GM10847 (cell line): Measurements from ENCODE around the gene MAP3K5.

Experiments
- POLR2A ChIP-seq: IDR thresholded peaks from 2 replicates; pipeline ENCODE4 v1.6.1; 2011; ENCODE audit not compliant: insufficient read length; ENCODE audit errors: extremely low read depth

MAP3K5 gene

DNA sequence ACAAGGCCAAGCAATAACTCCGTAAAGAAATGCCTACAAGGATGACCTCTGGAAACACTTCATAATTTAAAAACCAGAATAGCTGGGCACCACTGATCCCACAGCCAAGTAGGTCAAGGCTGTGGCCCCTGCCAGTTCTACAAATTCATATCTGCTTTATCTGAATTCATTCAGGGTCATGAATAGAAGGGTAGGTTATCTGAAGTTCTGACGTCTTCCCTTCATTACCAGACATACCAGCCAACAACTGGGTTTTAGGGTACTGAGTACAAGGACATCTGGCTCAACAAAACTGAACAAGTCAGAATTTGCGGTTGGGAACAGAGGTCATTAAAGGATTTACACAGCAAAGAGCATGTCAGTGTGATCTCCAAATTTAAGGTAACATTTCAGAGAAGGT lies 26.0 kb downstream of the MAP3K5 start:
- TF ChIP-seq POLR2A = no peak

DNA sequence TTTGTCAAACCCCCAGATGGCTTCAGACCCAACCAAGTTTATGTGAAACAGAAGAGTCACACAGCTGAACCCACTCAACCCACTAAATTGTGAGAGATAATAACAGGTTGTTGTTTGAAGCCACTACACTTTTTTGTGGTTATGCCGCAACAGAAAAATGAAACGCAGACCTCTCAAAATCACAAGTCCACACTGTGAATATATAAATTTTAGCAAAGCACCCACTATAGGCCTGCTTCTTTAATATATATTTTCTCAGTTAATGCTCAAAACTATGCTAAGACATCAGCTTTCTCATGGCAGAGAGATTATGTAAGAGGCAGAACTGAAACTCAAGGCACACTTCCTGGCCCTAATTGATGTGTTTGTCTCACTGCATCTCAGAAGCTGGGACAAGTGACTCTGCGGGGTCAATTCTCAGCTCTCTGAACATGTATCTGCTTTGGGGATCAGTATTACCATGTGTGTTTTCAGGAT lies 27.7 kb downstream of the MAP3K5 start:
- no peak for TF ChIP-seq POLR2A

DNA sequence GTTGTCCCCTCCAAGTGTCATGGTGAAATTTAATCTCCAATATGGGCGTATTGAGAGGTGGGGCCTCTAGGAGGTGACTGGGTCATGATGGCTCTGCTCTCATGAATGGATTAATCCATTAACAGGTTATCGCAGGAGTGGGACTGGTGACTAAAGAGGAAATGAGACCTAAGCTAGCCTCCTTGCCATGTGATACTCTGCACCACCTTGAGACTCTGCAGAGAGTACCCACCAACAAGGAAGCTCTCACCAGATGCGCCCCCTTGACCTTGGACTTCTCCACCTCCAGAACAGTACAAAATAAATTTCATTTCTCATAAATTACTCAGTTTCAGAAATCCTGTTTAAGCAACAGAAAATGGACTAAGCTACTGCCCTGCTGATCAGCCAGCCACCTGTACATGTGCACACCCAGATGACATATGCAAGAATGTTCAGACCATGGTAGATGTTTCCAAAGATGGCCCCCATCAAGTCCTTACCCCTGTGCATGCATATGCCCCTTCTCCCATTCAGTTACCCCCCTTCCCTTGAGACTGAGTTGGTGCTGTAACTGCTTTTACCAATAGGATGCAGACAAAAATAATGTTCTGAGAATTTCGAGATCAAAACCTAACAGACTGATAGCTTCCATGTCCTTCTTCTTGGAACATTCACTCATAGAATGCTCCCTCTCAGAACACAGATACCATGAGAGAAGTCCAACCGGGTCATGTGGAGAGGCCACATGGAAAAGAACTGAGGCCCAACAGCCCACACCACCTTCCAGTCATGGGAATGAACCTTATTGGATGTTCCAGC lies 28.4 kb downstream of the MAP3K5 start:
- TF ChIP-seq POLR2A = no peak

DNA sequence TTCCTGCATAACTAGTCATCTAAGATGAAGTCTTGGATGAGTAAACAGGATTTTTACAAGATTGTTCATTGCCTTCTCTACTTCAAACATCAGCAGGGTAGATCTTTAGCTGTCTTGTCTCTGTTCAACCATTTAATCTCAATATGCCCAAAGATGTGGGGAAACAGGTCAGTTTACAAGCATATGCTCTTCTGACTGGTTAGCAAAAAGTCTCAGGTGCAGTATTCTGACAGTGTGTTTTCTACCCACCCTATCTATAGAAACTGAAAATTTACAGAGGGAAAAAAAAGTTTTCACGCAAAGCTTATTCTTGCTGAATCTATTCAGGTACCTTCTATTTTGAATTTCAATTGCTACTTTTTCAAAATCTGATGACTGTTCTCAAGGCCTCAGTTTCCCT lies 29.0 kb downstream of the MAP3K5 start:
- TF ChIP-seq POLR2A = no peak

DNA sequence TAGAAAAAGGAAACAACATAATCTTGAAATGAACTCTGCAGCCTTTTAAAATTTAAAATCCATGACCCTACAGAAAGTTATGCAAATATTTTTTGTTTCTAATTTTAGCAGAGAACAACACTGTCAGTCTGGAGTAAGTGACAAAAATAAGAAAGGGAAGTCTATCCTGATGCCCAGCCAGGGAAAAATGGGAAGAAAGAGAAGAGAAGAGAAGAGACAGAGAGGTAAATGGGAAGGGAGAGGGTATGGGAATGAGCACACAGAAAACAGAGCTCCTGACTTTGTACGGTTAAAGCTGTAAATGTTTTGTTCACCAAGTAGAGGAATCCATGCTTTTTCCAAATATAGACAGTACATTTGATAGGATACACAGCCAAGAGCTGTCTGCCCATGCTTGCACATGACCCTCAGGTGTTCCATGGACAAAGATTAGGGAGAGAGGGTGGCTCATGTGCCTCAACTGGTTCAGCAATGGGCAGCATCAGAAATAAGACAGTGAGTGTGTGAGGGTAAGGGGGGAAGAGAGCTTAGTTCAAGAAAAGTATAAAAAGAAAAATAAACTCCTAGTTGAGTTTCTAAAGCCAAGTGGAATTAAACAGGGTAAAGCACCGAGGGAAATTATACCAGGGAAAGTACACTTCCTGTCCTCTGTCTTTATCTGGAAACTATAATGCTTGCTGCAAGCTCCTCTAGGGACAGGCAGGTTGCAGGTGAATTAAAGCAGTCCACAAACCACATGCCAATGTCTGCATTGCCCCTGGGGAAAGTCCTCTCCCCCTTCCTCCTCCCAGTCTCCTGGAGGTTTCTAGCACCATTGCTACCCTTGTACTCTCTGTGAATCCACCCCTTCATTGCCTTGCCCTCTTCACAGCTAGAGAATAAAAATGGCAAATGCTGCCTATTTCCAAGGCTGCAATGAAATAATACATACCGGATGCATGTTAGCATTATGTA lies 30.0 kb downstream of the MAP3K5 start:
- TF ChIP-seq POLR2A = no peak

DNA sequence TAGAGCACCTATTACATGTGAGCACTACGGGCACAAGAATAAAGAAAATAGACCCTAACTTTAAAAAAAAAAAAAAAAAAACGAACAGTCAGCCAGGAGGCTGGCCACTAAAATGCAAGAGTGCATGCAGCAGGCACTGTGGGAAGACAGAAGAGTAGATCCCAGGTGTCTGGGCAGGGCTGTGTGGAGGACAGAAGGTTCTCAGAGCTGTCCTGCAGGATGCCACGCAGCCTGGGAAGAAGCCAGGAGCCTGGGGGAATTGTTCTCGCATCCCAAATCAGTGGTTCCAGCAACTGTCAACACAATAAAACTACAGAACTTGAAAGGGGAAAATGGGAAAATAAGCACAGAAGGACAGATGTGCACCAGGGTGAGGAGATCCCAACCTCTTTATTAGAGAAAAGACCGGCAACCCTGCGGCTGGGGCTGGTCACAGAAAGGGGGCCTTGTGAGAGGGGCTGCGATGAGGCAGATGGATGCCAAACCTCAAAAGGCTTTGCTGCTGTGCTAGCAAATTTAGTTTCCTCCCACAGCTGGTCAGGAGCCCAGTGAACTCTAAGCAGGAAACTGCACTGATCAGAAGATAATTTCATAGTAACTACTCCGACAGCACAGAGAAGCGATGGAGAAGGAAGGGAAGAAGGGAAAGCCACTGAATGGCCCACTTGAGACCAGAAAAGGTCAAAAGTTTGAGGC lies 30.9 kb downstream of the MAP3K5 start:
- no peak for TF ChIP-seq POLR2A

DNA sequence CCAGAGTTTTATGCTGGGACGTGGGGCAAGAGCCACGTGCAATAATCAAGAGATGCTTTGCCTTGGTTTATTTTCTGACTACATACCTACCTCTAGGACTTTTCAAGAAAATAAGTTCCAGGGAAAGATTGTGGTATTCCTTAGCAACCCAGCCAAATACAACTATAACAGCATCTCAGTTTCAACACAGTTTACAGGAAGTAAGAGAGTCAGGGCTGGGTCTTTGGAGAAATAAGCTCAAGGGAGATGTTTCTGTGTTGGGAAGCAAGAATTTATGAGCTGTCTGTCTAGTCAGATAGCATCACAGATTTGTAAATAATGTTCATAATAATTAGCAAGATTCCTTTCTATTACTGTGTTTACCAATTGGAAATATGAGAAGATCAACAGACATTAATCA lies 35.1 kb downstream of the MAP3K5 start:
- no peak for TF ChIP-seq POLR2A

DNA sequence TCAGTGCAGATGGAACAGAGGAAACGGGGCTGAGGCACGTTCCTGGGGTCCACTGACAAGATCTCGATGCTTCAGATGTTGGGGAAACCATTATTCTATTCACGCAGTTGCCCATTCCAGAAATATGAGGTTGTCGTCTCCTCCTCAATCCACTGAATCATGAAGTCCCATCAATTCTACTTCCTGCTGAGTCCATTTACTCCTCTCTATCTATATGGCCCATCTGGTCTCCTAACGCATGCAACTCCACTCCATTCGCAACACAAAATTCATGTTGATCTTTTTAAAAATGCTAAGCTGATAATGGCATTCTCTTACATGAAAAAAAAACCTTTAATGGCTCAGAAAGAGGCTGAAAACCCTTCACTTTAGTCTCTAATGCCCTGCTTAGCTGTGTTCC lies 37.5 kb downstream of the MAP3K5 start:
- no peak for TF ChIP-seq POLR2A

DNA sequence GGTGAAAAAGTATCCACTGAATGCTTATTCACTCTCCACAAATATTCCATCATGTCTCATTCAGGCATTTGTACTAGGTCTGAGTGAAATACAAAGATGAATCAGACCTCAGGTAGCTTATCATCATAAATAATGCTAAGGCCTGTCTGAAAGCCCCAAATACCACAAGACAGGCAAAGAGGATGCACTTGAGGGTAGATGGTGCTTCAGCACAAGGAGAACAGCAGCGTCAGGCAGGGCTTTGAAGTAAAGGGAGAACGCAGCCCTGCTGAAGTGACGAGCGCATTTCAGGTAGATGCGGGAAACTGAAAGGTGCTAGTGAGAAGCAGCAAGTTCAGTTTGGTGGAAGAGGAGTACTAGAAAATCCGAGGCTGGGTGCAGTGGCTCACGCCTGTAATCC lies 38.7 kb downstream of the MAP3K5 start:
- no peak for TF ChIP-seq POLR2A

DNA sequence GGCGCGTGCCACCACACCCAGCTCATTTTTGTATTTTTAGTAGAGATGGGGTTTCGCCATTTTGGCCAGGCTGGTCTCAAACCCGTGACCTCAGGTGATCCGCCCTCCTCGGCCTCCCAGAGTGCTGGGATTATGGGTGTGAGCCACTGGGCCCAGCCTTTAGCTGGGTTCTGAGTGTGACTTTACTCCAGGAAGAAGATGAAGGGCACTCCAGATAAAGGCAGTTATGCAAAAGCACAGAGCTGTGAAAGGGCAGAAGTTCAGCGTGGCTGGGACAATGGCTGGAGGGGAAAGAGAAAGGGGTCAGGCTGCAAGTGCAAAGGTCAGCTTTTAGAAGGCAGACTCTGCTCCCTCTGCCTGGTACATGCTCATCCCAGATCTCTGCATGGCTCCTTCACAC lies 39.7 kb downstream of the MAP3K5 start:
- TF ChIP-seq POLR2A = no peak

DNA sequence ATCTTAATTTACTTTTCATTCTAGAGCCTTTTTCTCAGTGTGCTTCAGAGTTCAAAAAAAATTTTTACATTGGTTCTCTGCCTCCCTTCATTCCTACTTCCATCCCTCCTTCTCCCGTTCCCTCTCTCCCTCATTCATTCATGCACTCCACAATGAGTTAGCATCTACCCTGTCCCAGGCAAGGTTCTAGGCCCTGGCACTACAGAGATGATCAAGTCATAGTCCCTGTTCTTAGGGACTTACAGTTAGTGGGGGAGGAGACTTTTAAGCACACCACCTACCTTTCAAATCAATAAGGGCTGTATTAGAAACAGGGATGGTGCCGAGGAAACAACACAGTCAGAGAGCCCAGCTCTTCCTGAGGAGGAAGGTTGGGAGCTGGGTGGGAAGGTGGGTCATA lies 40.3 kb downstream of the MAP3K5 start:
- no peak for TF ChIP-seq POLR2A

DNA sequence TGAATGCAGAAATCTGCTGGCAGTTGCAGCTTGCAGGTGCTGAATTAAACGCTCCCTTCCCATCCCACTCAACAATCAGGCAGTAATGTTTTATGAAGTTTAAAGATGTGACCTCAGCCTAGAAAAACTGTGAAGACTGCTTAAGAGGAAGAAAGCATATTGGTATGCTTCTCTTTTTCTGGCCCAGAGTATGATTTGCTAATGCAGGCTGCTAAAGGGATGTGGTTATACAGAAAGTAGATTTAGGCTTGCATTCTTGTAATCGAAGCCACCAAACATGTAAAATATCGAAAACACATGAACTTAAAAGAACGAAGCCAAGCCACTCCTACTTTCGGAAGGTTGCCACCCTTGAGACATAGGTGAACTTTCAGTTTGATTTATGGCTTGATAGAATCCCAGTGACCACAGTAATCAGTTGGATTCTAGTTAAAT lies 40.7 kb downstream of the MAP3K5 start:
- no peak for TF ChIP-seq POLR2A

DNA sequence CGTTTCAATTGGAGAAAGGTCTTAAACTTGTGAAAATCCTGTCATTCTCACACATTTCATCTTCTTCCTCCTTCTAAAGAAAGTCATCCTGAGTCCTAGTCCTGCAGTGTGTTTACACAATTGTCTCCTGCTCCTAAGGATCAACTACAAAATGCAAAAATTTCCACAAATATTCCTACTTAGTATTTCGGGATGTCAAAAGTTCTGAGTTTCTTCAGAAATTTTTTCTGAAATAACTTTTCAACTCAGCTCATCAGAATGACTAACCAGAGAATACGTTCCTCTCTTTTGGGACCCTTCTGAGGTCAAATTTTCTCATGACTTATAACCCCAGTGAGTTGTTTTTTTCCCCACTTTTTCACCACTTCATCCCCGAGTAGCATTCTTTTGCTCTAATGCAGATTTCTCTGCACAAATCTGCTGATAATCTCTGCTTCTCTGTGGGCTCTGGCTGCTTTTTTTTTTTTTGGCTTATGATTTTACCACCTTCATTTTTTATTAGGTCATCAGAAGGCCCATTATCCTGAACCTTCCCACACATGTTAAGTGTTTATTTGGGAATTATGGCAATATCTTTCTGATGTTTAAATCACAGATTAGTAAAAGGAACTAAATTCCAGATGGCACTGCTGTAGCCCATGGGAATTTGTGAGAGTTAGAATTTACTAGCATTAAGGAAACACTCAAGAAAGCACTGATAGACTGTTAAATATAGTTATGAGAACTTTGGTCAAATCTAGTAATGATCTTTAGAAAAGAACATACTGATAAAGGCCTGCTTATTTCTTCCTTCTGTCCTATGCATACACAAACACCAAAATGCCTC lies 41.4 kb downstream of the MAP3K5 start:
- no peak for TF ChIP-seq POLR2A

DNA sequence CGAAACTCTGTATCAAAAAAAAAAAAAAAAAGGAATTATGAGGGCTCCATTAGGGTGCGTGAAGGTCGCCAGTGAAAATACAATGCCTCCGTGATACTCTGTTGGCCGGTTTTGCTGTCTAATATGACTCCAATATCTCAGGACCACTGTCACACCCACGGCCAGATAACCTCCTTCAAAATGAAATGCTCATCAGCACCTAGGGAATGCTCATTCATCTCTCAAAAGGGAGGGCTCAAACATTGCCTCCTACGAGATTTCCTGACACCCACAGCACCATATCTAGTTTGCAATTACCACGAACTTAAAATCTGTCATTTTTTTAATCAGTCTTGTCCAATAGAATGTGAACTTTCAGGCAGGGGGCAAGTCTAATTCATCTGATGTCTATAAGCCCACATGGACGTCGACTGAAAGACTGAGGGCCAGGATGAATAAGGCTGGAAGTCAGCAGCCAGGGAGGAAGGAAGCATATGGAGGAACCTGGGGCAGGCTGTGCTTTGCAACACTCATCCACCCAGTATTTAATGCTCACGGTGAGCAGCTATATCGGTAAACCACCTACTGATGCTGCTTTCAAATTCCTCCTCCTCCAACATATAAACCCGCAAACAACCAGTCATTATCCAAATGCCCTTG lies 42.8 kb downstream of the MAP3K5 start:
- TF ChIP-seq POLR2A = no peak
